CD14-positive monocyte (primary cell): ENCODE data around the gene PCED1B. TPM values are rescaled to one million over a fixed set of nuclear protein-coding genes. Genes with fewer than 3 reads are reported as not detected.
A peak's percentile ranks its signal among the peaks of the same experiment; 100 is the strongest.

ENCODE experiments used
- DNase-seq, 3 donors: peaks; one replicate each; pipeline ENCODE4 v3.0.0-alpha.2; 2011 to 2022
- H2AFZ ChIP-seq: 2 replicates; pipeline ENCODE4 v1.6.0; 2012; ENCODE audit warnings: mild to moderate bottlenecking, low read depth, low read length, inconsistent platforms; ENCODE audit not compliant: insufficient read depth, poor library complexity, severe bottlenecking
- H3K27ac ChIP-seq, 2 donors: 1 replicate in 1 of 2; 2 replicates in 1 of 2; pipeline ENCODE4 v1.5.1; 2012 to 2013; ENCODE audit warnings: low read length in 2 of 2, control low read depth in 1 of 2, inconsistent platforms in 1 of 2, low read depth in 1 of 2, mild to moderate bottlenecking in 1 of 2
- H3K27me3 ChIP-seq, 2 donors: one replicate each; pipeline versions ENCODE4 v1.6.0 to v1.6.1; 2011 to 2013; ENCODE audit warnings: low read length in 2 of 2; ENCODE audit not compliant: control insufficient read depth in 2 of 2, insufficient read depth in 2 of 2
- H3K36me3 ChIP-seq, 2 donors: replicated peaks in 1 of 2; 1 replicate in 1 of 2; 2 replicates in 1 of 2; pipeline versions ENCODE4 v1.5.1 to v1.6.1; 2012 to 2013; ENCODE audit warnings: low read length in 2 of 2, control low read depth in 1 of 2, inconsistent platforms in 1 of 2, mild to moderate bottlenecking in 1 of 2; ENCODE audit not compliant: insufficient read depth in 2 of 2, control insufficient read depth in 1 of 2
- H3K4me1 ChIP-seq, 2 donors: 1 replicate in 1 of 2; 2 replicates in 1 of 2; pipeline versions ENCODE4 v1.5.1 to v1.6.1; 2012 to 2013; ENCODE audit warnings: low read length in 2 of 2, control low read depth in 1 of 2, inconsistent platforms in 1 of 2, mild to moderate bottlenecking in 1 of 2, moderate library complexity in 1 of 2; ENCODE audit not compliant: insufficient read depth in 2 of 2, control insufficient read depth in 1 of 2
- H3K4me2 ChIP-seq: replicated peaks from 2 replicates; pipeline ENCODE3; 2012; ENCODE audit warnings: low read length, moderate library complexity, mild to moderate bottlenecking; ENCODE audit not compliant: poor library complexity, severe bottlenecking; ENCODE audit errors: extremely low read depth
- H3K4me3 ChIP-seq, 3 experiments: fragments of 200-600 bp in 1 of 3; sonication (generic) in 1 of 3; replicated peaks in 1 of 3; 1 replicate in 2 of 3; 2 replicates in 1 of 3; pipeline ENCODE4 v1.5.1; 2011 to 2013; ENCODE audit warnings: low read length in 3 of 3, mild to moderate bottlenecking in 3 of 3, control low read depth in 2 of 3, low read depth in 2 of 3, inconsistent platforms in 1 of 3, moderate library complexity in 1 of 3
- H3K79me2 ChIP-seq: 2 replicates; pipeline ENCODE4 v1.6.0; 2012; ENCODE audit warnings: mild to moderate bottlenecking, control low read depth, inconsistent platforms, low read length, moderate library complexity; ENCODE audit not compliant: insufficient read depth
- H3K9ac ChIP-seq: 2 replicates; pipeline ENCODE4 v1.6.0; 2017; ENCODE audit warnings: low read length, mild to moderate bottlenecking; ENCODE audit not compliant: insufficient read depth, poor library complexity, severe bottlenecking
- H3K9me3 ChIP-seq, 2 donors: replicated peaks in 1 of 2; 1 replicate in 1 of 2; 2 replicates in 1 of 2; pipeline versions ENCODE4 v1.5.1 to v1.6.1; 2012 to 2013; ENCODE audit warnings: low read length in 2 of 2, control low read depth in 1 of 2; ENCODE audit not compliant: control insufficient read depth in 1 of 2, insufficient read depth in 1 of 2
- H4K20me1 ChIP-seq: 2 replicates; pipeline ENCODE4 v1.6.0; 2012; ENCODE audit warnings: mild to moderate bottlenecking, low read length, control low read depth, moderate library complexity; ENCODE audit not compliant: insufficient read depth
- H3K27ac Mint-ChIP-seq, 7 donors: one replicate each; pipeline ENCODE4 v1.8.0; 2020; ENCODE audit warnings: mild to moderate bottlenecking in 7 of 7, mixed read lengths in 7 of 7, moderate library complexity in 6 of 7, inconsistent platforms in 2 of 7
- H3K27me3 Mint-ChIP-seq, 3 donors: one replicate each; pipeline ENCODE4 v1.8.0; 2021 to 2022; ENCODE audit warnings: low read depth in 3 of 3, mild to moderate bottlenecking in 3 of 3, mixed read lengths in 3 of 3, moderate library complexity in 3 of 3, inconsistent platforms in 1 of 3
- H3K36me3 Mint-ChIP-seq, 2 donors: one replicate each; pipeline ENCODE4 v1.8.0; 2020; ENCODE audit warnings: mixed read lengths in 2 of 2, inconsistent platforms in 1 of 2, mild to moderate bottlenecking in 1 of 2
- H3K4me1 Mint-ChIP-seq: one replicate; pipeline ENCODE4 v1.8.0; 2020; ENCODE audit warnings: mild to moderate bottlenecking, mixed read lengths
- H3K4me3 Mint-ChIP-seq, 2 donors: one replicate each; pipeline ENCODE4 v1.8.0; 2020; ENCODE audit warnings: mild to moderate bottlenecking in 2 of 2, mixed read lengths in 2 of 2, moderate library complexity in 1 of 2
- H3K9me3 Mint-ChIP-seq, 7 donors: one replicate each; pipeline ENCODE4 v1.8.0; 2020 to 2022; ENCODE audit warnings: mixed read lengths in 7 of 7, mild to moderate bottlenecking in 6 of 7, moderate library complexity in 6 of 7, inconsistent platforms in 2 of 7
- CTCF ChIP-seq: fragments of 200-600 bp; IDR thresholded peaks from one replicate; pipeline ENCODE4 v1.8.0; 2022; ENCODE audit warnings: antibody characterized with exemption, mild to moderate bottlenecking
- WGBS: methylation state at CpG from one replicate; pipeline ENCODE4 v1.1.5; 2013; ENCODE audit warnings: missing lambda C conversion rate; ENCODE audit not compliant: insufficient coverage; 5-methylcytosine and 5-hydroxymethylcytosine counted together
- intact Hi-C, 2 donors: fragments of 100-400 bp; cut with micrococcal nuclease; formaldehyde crosslinking; loops; one replicate each; pipeline versions ENCODE4 v1.15.0 to v1.15.1; 2023
- polyA plus RNA-seq, 3 donors: library from polyadenylated mRNA; depleted of rRNA in 1 of 3; unstranded in 2 of 3; stranded (reverse) in 1 of 3; fragments of 300-500 nt in 2 of 3; fragments of >200 nt in 1 of 3; fragmentation: Illumina TruSeq in 2 of 3; gene quantifications; 1 replicate in 2 of 3; 2 replicates in 1 of 3; pipeline ENCODE4 v1.2.3, GENCODE V29; 2012 to 2021

The PCED1B gene
- polyA plus RNA-seq, 3 donors, result 0.10 to 0.65 TPM; not detected in 1

GRCh38 chr12:47131011-47131410 is 51.6 kb downstream of the PCED1B start:
- H3K4me1 ChIP-seq, result peaks cover 7 to 10% of the 10 kb centered on the region in 2 donors
- H3K4me3 Mint-ChIP-seq, result no peak overlapping the region
- TF ChIP-seq CTCF, result no peak
- no peak overlapping the region for H3K27ac ChIP-seq
- no peaks in the 10 kb centered on the region for H3K27me3 Mint-ChIP-seq
- peak overlapping the region in 1 of 7 donors; percentile 87 for H3K27ac Mint-ChIP-seq
- H3K9me3 Mint-ChIP-seq, result no peaks in the 10 kb centered on the region
- no peaks in the 10 kb centered on the region for H3K36me3 ChIP-seq
- H3K4me2 ChIP-seq, result no peak overlapping the region
- H3K36me3 Mint-ChIP-seq, result no peaks in the 10 kb centered on the region
- peaks cover 16% of the 10 kb centered on the region for H3K4me1 Mint-ChIP-seq
- no peak overlapping the region for H3K4me3 ChIP-seq
- H3K79me2 ChIP-seq, result no peaks in the 10 kb centered on the region
- H3K9me3 ChIP-seq, result no peaks in the 10 kb centered on the region
- H2AFZ ChIP-seq, result no peak overlapping the region
- 100% methylated on average over 2 of the region's 5 CpGs for WGBS
- H3K9ac ChIP-seq, result no peak overlapping the region
- no peaks in the 10 kb centered on the region for H4K20me1 ChIP-seq
- DNase-seq, result no peak
- intact Hi-C loops, result no loop called here
- H3K27me3 ChIP-seq, result no peaks in the 10 kb centered on the region

GRCh38 chr12:47134005-47134404 is 54.6 kb downstream of the PCED1B start:
- Histone ChIP-seq H3K4me2 (no peak overlapping the region), H3K27ac (no peak overlapping the region), H3K4me1 (peaks cover 16% of the 10 kb centered on the region in 2 donors), H4K20me1 (no peaks in the 10 kb centered on the region), H3K36me3 (no peaks in the 10 kb centered on the region), H3K27me3 (no peaks in the 10 kb centered on the region), H3K9me3 (no peaks in the 10 kb centered on the region), H2AFZ (no peak overlapping the region), H3K4me3 (no peak overlapping the region), H3K9ac (no peak overlapping the region), H3K79me2 (no peaks in the 10 kb centered on the region)
- Mint-ChIP-seq H3K4me1 (peaks cover 17% of the 10 kb centered on the region), H3K36me3 (no peaks in the 10 kb centered on the region), H3K27ac (no peak overlapping the region), H3K27me3 (no peaks in the 10 kb centered on the region), H3K9me3 (peaks cover 0 to 1% (median 0%) of the 10 kb centered on the region in 7 donors), H3K4me3 (no peak overlapping the region)
- TF ChIP-seq CTCF, result no peak
- intact Hi-C loops, result no loop called here
- DNase-seq, result no peak
- 80% methylated on average over 1 of the region's 3 CpGs for WGBS
